Activated T-cell treated with anti-CD3 and anti-CD28 coated beads for 24 hours (primary cell): ENCODE results near the gene AGGF1.
"Not testable (repeated sequence)": the region's sequence is repeated elsewhere in the genome, so short reads cannot be mapped to it uniquely, and the experiment has no call there.

Experiments
- DNase-seq: peaks from one replicate; pipeline ENCODE4 v3.0.0-alpha.2; 2020; ENCODE audit warnings: low read depth

The AGGF1 gene

DNA sequence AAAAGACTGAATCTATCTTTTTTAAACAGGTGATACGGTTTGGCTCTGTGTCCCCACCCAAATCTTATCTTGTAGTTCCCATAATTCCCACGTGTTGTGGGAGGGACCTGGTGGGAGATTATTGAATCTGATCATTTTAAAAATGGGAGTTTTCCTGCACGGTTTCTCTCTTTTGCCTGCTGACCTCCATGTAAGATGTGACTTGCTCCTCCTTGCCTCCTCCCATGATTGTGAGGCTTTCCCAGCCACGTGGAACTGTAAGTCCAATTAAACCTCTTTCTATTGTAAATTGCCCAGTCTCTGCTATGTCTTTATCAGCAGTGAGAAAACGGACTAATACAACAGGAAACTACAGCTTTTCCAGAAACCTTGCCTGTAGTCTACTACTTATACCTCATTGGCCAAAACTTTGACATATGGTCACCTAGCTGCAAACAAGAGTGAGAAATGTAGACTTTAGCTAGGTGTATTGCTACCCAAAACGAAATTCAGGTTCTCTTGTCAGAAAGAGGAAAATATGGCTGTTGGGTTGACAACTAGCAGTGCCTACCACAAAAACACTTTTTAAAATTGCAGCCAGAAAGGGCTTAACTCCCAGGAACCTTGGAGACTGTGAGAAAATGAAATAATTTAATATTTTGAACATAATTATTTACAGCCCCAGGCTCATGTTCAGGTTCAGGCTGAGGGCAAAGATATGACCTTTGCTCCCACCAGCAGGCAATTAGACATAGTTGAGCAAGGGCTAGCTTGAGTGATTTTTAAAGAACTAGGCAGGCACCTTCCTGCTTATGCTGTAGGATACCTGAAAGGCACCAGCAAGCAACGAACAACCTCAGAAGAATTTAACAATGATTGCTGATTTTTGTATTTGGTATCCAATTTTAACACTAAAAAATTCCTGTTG lies 7.4 kb upstream of the AGGF1 start:
- no peak for DNase-seq

DNA sequence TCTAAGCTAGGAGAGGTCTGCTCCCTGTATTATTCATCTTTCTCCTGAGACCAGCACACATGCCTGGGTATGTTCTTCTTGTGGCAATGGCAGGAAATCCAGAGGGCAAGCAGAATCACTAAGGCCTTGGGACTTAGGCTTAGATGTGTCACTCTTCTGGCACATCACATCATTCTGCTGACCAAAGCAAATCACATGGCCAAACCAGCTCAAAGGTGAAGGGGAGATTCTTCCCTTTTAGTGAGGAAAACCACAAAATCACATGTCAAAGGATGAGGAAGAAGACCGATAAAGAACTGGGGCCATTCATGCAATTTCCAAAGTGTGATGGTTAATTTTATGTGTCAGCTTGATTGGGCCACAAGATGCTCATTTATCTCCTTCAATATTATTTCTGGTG lies 5.7 kb upstream of the AGGF1 start:
- no peak for DNase-seq

DNA sequence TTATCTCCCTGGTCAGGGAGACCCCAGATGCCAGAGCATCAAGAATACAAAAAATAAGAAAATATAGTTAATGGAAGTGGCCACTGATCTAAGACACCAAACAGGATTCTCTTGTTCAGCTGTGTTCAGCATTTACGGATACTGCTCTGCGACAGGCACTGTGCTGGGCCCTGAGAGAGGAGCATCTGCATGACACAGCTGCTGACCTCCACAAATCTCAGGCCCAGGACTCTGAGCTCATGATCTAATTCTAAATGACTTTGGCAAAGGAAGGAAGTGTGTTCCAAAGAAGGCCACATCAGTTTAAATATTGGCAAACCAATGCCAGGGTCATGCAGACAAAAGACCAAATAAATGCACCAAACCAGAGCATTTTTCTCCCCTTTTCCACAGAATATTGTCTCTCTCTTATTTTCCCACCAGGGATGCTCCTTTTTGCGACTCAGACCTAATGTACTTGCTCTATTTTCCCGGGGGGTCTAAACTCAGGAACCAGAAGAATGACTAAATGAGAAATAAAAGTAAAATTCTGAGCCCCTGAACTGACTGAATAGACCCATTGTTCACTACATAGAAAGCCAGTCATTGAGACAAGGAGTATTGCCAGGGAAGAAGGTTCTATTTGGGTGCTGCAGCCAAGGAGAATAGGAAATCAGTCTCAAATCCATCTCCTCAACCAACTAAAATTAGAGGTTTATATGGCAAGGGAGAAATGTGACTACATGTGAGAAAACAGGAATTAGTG lies 1.4 kb upstream of the AGGF1 start:
- no peak for DNase-seq

DNA sequence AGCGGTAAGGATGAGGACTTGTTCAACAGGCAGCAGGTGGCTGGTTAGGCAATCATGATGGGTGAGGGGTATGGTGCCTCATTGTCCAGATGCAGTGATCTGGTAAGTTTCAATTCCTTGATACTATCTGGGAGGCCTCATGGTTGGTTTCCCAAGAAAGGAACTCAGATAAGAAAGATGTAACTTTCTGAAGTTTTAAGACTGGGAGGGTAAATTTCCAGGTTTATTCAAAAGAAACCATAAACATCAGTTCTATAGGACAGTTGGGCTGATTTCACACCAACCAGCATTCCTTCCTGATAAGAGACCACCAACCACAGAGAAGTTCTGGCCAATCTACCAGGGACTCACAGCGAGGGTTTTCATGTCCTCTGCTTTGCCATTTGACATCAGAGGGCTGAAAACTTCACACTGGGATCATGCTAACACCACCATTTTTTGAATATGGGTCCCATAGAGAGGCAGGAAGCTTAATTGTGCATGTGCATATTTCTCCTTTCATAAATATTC lies 773 bp upstream of the AGGF1 start:
- no peak for DNase-seq

DNA sequence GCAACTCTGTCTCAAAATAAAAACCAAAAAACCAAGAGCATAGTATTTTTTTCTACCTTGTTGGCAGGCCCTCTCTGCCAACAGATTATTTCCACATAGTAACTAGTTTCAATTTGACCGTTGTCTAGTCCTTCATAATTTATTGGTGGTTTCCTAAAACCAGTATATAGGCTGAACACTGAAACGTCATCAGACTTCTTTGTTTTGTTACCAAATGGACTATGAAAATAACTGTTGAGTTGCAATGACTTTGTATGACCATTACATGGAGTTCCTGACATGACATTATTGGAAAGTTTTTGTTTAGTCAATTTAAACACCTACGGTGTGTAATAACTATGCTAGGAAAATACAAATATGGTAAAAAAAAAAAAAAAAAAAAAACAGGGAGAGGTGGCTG lies 1.7 kb downstream of the AGGF1 start:
- no peak for DNase-seq

DNA sequence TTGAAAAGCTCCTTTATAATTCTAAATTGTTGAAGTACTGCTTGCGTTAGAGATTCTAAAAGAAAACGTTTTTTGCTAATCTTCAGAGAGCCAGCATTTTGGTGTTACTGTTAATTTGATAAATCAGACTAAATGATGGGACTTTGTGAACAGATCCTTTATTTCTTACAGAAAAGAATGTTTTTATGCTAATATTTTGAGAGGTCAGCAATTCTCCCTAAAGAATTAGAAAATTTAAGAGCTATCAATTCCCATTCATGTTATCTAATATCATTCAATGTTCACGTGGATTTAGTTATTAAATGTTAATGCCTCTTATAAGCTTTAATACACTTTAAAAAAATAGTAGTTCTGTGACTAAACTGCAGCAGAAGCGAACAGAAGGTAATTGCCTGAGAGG lies 2.4 kb downstream of the AGGF1 start:
- DNase-seq = no peak

DNA sequence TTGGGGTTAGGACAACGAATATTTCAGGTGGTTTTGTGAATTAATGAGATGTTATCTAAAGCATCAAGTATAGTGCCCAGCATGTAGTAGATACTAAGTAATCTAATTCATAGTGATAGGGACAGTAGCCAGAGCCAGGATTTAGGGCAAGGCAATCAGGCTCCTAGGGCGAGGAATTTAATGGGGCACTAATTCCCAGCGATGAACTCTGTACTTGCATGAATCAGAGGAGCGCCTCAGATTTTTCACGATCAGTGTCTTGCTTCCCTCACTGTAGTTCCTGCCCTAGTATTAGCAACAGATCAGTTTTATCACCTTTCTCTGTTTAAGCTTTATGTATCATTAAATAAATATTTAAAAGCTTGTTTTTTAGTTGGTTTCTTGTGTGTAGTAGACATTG lies 3.1 kb downstream of the AGGF1 start:
- no peak for DNase-seq

DNA sequence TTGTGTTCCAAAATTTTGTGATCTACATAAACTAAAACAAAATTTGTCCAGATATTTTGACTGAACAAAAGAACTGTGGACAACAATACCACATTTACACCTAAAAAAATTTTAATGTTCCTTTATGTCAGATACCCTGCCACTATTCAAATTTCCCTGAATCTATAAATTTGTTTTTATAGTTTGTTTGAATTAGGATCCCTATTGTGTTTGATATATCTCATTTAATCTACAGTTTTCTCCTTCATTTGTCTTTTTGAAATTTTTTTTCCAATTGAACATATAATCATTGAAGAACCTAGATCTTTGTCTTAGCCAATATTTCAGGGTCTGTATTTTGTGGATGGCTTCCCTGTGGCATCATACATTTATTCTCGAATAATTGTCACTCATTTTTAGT lies 5.7 kb downstream of the AGGF1 start:
- no peak for DNase-seq

DNA sequence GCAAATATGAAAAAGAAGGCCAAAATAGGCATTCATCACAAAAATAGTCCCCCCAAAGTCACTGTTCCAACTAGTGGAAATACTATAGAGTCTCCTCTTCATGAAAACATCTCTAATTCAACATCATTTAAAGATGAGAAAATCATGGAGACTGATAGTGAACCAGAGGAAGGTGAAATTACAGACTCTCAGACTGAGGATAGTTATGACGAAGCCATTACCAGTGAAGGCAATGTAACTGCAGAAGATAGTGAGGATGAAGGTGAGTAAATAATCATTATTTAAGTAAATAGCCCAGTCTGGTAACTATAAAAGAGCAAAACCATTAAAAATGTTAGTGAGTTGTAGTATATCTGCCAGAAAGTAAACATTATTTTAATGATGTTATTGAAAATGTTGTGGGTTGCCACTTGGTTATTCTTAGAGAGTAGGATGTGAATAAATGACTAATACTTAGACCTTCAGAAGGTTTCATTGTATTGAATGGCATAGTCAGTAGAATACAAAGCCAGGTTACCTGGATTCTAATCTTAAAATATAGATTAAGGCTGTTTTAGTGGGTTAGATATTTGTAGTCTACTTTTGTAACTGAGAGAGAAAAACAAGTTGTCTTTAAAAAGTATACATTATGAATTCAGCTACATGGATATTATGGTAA lies 16.3 kb downstream of the AGGF1 start:
- DNase-seq = no peak

DNA sequence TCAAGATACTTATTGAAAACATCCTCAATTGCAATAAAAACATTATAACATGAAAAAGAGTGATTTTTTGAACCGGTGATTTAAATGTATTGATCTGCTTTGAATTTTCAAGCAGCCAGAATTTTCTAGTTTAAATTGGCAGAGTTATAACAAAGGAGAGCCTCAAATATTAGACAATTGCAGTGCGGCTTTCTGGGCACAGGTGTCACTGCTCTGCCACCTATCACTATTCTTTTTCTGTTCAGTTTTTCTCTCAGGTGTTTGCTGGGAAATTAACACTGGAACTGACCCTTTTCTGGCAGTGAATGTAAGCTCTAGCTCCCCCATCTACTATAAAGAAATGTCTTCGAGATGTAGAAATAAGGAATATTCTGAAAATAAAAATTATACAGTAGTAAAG lies 33.8 kb downstream of the AGGF1 start:
- no peak for DNase-seq

DNA sequence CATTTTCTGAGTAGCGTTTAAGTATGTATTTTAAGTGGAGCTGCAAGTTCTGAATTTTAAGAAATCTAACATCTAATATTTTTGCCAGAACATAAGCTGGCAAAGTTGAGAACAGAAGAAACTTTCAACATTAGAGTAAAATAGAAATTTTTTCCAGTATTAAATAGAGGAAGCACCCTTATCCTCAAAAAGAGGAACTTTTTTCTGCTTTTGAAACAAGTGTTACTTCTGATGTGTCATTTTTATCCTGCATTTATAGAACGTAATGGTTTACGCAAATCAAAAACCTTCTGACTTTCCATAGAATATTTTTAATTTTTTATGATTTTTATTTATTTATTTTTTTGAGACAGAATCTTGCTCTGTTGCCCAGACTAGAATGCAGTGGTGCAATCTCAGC lies 35.1 kb downstream of the AGGF1 start:
- DNase-seq = no peak

DNA sequence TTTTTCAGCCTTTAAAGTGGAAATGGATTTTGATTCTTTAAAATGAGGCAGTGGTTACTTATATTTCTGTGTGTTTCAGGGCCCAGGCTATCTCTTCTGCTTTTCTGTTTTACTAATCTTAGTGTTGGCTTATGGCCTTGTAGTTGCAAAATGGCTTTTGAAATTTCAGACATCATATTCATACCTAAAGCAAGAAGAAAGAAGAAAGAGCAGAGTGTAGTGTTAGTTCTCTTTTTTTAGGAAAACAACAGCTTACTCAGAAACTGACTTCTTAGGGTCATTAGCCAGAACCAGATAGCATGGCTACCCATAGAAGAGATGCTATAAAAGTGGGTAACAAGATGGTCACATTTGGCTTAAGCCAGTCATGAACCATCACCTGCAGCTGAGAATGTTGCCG lies 36.0 kb downstream of the AGGF1 start:
- no peak for DNase-seq

DNA sequence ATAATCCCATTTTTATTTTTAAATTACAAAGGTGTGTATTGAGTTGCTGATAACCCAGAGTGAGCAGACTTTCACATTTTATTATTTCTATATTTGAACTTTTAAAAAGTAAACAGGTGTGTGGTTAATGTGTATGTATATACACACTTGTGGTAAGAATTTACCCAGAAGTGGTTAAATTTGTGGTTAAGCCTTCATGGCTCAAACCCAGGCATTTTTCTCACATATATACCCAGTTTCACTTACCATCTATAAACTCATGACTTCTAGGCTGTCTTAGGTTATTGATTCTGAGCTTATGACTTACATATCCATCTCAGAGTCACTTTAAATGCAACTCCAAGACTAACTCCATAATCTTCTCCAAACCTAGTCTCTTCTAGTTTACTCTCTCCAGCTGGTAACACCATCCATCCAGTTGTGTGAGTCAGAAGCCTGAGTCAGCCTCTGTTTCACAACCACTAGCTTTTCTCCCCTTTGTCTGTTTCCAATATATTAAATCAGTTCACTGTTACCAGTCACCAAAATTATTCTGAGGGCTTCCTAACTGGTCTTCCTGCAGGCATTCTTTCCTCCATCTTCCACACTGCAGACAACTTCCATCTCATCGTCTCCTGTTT lies 36.7 kb downstream of the AGGF1 start:
- DNase-seq = no peak

DNA sequence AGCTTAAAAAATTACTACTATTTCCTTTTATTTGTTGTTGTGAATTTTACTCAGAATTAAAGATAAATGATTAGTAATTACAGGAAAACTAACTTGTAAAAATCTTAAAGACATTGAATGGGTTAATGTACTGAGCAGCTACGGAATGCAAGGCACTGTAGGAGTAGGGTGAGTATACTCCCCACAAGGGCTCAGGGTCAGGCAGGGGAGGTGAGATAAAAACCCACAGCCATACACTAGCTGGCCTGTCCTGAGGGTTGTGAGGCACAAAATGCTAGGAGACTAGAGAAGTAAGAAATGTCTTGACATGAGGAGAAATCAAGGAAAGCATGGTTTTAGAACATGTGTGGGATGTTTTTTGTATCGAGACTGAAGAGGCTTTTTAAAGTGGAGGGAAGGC lies 43.5 kb downstream of the AGGF1 start:
- no peak for DNase-seq

DNA sequence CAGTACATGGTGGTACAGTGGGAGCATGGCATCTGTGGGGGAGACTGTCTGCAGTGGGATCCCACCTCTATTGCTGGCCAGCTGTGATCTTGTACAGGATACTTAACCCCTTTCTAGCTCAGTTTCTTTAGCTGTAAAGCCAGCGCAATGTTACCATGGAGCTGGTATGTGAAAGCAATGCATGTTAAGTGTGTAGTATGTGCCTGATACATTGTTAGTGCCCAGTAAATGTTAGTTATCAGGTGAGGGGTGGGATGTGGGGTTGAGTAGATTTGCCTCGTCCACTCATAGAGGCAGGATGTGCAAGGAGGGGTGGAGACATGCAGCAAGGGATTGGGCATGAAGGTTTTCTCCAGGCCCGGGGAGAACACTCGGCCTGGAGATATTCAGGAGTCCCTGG lies 44.5 kb downstream of the AGGF1 start:
- DNase-seq = no peak

DNA sequence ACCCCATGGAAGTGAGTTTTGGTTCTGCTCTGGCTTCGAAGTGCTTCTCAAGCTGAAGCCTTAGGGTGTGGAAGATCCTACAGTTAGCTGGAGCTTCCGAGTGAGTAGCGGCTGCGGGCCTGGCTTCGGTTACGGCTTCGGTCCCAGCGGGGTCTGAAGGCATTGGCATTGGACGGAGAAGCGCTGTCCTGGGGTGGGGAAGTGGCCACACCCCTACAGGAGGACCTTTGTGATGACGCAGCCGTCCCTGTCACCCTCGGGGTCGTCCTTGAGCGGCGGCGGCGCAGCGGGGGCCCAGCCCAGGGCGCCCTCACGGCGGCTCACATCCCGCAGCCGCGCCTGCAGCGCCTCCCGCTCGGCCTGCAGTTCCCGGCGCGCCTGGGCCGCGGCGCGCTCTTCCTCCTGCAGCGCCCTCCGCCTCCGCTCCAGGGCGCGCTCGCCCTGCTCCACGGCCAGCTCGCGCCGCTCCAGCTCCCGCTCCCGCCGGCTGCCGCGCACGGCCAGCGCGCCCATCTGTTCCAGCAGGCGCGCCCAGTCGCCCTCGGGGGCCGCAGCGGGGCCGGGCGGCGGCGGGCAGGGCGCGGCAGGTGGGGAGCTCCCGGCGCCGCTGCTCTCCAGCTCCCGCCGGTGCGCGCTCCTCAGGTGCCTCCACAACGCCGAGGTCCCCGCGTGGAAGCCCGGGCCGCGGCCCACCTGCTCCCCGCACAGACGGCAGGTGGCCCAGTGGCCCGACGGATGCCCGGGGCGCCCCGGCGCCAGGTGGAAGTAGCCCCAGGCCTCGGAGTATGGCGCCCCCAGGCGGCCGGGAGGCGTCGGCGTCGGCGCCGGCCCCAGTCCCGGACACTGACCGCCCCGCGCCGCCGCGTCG lies 47.0 kb downstream of the AGGF1 start:
- peak; percentile 35 for DNase-seq

DNA sequence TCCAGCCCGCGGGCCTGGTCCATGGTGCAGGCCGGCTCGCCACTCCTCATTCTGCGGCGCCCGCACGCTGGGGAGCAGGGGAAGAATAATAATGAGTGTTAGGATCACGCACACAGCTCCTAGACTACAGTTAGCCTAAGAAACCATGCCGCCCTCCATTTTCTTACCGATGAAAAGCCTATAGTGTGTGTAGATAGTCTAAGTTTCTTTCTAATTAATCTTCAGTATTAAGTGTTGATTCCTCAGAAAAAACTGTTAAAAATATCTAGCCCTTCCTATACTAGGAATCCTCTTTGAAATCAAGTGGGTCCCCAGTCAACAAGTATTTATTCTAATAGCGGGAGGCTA lies 47.6 kb downstream of the AGGF1 start:
- no peak for DNase-seq

DNA sequence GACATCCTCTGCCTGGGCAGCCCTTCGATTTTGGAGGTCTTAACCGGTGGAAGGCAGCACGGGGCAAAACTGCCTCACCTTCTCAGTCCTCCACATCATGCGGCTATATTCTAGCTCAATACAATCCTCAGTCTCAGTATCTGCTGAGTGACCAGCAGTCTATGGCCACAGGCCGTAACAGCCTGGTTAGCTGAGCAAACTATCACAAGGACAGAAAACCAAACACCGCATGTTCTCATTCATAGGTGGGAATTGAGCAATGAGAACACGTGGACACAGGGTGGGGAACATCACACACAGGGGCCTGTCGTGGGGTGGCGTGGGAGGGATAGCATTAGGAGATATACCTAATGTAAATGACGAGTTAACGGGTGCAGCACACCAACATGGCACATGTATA lies 50.3 kb downstream of the AGGF1 start:
- not testable (repeated sequence) for DNase-seq

DNA sequence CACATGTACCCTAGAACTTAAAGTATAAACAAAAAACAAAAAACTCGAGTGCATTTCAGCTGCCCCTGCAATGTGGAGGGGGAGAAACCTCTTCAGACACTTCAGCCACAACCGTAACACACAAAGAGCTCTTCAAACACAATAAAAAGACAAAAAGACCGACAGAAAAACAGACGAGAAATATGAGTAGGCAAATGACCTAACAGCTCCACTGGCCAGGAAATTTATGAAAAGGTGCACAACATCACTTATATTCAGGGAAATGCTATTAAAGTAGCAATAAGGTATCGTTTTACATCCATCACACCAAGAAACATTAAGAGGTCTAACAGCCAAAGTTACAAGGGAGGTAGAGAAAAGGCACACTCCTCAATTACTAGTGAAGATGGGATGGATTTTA lies 50.7 kb downstream of the AGGF1 start:
- DNase-seq = no peak

DNA sequence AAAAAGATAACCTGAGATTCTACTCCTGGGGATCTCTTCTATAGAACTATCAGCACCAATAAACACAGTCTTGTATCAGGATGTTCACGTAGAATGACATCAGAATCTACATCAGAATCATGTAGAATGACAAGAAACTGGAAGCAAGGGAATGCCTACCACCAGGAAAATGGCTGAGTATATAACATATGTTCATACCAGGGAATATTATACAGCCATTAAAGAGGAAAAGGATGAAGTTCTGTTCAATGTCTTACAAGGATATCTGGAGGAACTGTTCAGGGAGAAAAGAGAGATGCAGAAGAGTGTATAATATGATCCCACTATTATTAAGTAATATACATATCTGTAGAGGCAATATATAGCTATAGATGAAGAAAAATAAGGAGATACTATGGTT lies 52.1 kb downstream of the AGGF1 start:
- no peak for DNase-seq

DNA sequence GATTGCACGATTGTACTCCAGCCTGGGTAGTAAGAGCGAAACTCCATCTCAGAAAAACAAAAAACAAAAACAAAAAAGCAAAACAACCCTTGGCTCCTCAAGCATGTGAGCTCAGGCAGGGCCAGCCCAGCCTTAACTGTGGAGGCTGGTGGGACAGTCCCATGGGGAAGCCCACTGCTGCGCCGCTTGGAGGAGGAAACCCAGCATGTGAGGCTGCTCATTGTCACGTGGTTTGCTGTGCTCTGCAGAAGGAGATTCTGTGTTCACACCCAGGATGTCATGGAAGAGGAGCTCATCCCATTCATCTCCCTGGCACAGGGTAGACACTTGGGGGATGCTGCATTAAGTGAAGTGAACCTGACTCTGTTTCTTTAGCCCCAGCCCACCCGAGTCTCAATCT lies 52.9 kb downstream of the AGGF1 start:
- no peak for DNase-seq

DNA sequence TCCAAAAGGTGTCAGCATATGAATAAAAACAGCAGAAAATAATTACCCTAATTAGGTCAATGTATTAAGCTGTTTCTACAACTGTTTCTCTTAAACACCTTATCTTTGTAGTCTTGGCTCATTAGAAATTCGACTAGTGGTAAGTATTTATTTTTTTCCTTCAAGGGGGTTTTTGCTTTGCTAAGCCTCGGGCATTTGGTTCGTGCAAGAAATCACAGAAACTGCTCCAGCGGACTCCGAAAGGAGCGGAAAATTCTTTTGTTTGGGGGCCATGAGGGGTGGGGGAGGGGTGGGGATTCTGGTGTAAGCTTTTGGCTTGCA lies 56.1 kb downstream of the AGGF1 start:
- DNase-seq = no peak
